HG03571 (cell line): ENCODE measurements around the gene GALNT13.

ENCODE experiments used
- ATAC-seq: cut with Tn5 transposase; IDR thresholded peaks from one replicate; pipeline ENCODE4 v1.9.1; 2021; ENCODE audit not compliant: unreplicated experiment

The GALNT13 gene

DNA sequence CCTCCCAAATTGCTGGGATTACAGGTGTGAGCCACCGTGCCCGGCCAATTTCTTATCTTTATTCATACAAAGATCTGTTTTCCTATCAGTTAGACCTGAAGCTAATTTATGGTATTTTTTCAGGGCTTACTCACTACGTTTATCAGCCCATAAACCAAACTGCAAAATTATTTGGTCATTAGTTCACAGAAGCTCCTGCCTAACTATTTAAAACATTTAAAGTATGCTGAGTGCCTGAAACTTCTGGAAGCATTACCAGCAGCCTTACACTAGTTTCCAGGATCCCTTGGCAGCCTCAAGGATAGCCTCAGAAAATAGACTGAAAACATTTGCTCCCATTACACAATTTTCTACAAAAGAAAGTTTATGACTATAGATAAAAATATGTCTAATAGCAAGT lies 68.8 kb downstream of the GALNT13 start:
- no peak for ATAC-seq

DNA sequence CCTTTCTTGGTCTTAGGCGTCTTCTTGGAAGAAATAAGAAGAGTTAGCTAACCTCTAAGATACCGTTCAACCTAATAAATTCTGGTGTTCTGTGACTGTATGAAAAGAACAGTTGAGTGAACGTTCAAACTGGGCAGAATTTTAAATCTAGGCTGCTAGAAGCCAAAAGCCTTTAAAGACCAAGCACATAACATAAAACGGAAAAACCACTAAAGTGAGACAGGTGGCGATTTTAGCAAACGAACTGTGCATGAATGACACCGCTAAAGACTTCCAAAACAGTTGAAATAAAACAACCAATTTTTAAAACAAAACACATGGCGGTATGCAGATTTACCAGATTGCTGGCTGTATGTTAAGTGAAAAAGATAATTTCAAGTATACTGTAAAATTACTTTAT lies 73.1 kb downstream of the GALNT13 start:
- ATAC-seq = no peak

DNA sequence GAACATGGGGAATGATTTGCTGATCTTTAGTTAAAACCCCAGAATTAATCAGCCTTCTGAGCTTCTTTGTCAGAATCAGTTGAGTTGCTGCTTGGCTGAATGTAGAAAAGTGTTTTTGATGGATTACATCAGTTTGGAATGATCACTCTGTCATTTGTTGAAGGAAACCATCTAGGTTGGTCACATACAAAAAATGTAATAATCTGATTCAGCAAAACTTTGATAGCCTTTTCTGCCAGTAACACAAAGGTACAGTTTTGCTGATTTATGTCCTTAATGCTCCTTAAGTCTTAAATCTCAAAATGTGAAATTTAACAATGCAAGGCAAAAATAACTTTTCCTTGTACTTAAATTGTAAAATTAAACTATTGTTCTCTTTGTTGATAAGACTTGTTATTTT lies 74.3 kb downstream of the GALNT13 start:
- ATAC-seq = no peak

DNA sequence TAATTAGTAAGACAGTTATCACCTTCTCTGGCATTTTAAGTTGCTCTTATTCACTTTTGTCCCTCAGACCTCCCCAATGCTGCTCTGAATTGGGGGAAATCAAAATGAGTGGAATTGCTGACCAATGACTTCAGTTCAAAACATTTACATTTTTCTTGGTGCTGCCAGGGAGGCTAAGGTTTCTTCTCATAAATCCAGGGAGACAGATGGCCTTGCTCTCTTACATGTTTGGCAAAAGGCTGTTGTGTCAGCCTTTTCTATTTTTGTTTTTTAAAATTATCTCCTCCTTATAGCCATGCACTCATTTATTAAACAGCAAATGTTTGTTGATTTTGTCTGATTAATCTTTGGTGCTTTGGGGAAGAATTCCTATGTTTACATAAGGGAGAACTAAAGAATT lies 82.0 kb downstream of the GALNT13 start:
- ATAC-seq = no peak

DNA sequence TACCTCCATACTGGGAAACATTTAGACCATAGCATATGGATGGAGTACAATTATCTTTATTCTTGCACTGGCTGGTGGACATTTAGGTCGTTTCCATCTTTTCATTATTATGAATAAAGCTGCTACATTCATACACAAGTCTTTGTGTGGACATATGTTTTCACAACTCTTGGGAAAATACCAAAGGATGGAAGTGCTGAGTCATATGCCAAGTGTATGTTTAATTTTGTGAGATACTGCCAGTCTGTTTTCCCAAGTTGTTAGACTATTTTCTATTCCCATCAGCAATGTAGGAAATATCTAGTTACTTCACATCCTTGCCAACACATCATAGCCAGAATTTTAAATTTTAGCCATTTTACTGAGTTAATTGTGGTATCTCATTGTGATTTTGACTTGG lies 91.5 kb downstream of the GALNT13 start:
- no peak for ATAC-seq

DNA sequence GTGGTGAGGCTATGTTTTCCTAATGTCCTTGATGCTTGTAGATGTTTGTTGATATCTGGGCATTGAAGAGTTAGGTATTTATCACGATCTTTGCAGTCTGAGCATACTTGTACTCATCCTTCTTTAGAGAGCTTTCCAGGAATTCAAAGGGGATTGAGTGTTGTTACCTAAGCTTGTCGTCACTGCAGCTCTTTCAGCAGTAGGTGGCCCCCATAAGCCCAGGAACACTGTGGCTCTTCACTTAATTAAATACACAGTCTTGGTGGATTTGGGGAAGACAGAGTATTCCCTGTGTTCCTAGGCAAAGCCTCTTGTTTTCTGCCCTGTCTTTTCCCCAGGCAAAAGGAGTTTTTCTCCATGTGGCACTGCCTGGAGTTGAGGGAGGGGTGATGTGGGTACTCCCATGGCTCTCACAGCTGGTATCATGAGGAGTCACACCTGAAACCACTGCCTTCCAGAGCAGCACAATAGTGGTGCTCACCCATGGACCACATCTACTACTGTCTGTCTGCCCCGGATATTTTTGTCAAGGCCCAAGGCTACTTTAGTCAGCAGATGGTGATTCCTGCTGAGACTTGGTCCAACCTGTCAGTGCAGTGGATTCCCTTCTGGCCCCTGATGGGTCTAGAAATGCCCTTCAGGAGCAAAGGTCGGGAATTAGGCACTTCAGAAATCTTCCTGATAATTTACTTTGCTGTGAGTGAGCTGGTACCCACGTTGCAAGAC lies 95.7 kb downstream of the GALNT13 start:
- no peak for ATAC-seq

DNA sequence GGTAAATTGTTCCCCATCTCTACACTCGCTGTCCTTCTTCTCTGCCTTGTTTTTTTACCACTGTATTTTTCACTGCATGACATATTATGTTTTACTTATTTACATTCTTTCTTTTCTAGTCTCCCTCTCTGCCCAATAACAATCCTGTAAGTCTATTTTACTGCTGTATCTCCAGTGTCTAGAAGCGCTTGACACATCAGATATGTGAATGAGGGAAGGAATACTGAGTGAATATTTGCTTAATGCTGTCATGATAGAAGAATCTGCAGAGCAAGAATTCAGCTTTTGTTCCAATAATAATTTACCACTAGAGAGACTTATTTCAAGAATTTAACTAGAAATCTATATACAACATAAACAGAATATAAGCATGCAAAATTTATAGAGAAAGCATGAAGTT lies 99.5 kb downstream of the GALNT13 start:
- ATAC-seq = no peak

DNA sequence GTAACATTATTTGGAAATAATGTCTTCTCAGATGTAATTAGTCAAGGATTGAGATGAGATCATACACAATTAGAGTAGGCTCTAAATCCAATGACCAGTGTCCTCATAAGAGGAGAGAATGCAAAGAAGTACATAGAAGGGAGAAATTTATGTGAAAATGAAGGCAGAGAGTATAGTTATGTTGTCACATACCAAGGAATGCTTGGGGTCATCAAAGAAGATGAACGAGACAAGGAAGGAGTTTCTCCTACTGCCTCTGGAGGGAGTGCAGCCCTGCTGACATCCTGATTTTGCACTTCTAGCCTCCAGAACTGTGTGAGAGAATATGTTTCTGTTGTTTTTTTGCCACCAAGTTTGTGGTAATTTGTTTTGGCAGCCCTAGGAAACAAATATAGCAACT lies 100.1 kb downstream of the GALNT13 start:
- no peak for ATAC-seq

DNA sequence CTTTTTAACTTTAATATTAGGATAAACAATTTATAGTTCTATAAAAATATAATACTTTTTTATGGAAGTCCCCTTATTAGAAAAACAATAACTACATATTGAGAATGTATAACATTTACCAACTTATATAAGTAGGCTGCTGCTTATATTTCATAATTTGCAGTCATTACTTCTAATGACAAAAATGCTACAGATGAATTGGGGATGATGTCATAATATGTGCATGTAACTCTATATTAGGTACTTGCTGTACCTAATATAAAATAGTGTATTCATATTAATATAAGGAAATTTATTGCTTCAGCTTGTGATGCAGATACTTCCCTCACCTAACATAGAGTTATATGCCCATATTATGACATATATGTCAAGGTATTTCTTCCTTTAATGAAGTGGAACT lies 100.7 kb downstream of the GALNT13 start:
- no peak for ATAC-seq

DNA sequence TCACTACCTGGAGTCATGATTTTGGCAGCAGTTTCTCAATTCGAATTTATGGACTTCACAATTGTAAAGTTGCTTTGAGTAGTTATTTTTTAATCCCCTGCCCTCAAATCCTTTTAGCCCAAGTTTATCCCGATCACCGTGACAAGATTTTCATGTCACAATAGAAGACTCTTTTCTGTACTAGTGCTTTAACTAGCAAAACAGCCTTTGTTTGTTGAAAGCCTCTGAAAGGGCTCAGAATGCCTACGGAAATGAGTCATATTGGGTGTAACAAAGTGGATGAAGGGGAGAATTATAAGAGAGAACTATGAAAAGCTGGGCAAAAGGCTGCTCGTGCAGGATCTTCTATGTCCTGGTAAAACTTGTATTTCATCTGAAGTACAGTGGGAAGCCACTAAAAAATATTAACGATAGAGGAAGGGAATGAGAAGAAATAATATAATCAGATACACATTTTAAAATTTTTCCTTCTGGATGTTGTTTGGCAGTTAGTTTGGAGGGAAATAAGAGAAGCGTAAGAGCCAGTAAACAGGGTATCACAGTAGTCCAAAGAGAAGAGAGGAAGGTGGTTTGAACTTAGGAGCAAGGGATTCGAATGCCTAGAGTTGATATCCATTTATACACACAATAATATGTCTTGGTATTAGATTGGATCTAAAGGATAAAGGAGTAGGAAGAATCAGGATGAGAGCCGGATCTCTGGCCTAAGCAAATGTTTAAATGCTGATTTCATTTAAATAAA lies 114.9 kb downstream of the GALNT13 start:
- ATAC-seq = no peak

DNA sequence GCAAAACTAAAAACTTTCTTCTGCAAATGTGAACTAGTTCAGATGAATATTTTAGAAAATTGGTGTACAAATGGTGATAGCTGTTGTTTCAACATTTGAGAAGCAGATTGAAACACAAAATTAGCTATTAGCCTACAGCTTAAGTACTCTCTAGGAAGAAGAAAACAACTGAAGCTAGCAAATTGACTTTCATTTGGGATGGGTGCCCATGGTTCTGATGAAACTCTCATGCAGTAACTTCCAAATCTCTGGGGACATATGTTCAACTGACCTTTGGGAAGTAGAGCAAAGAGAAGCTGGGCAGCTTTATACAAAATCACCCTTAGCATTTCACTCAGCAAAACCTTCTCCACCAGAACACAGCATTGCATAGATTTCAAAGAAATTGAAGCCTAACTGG lies 119.0 kb downstream of the GALNT13 start:
- ATAC-seq = no peak

DNA sequence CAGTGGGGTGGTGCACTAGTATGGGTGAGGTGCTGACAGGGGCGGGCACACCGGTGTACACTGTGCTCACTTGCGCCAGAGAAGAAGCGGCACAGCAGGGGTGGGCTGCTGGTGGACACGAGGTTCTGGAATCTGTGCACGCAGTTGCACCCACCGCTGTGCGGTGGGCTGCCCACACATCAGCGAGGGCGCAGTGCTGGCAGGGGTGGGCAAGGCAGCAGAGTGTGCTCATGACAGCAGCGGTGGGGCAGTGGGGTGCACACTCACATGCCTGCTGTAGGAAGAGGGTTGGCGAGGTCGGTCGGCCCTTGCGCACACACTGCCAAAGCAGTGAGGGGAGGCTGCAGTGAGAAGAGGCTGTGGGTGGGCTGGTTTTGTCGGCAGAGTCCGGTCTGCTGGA lies 141.8 kb downstream of the GALNT13 start:
- ATAC-seq = no peak

DNA sequence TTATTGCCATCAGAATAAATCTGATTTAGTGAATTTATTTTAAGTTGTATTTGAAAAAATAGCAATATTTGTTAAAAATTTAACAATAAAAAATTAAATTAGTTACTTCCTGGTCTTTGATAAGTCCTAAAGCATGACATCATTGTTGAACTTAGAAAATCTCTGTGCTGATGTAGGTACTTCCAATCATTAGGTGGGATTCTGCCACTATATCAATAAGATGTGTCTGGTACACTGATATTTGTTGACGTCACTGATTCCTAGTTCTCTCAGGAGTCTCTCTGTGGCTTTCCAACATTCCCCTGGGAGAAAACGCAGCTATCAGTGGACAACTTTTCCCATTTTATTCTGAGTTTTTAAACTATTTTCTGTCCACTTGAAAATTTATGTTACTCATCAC lies 143.5 kb downstream of the GALNT13 start:
- no peak for ATAC-seq

DNA sequence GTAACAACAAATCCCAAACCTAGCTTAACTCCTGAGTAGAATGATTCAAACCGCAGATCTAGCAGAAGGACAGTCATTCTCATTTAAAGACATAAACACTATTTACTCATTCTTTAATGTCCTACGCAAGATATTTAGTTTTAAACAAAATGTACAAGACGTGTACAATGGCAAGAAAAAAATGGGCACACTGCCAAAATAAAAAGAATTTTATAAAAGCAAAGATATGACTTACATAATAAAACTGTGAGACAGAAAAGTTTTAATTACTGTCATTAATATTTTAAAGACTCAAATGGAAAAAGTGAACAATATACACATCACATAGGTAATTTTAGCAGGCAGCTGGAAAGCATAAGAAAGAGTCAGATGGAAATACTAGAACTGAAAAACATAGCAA lies 157.8 kb downstream of the GALNT13 start:
- ATAC-seq = no peak

DNA sequence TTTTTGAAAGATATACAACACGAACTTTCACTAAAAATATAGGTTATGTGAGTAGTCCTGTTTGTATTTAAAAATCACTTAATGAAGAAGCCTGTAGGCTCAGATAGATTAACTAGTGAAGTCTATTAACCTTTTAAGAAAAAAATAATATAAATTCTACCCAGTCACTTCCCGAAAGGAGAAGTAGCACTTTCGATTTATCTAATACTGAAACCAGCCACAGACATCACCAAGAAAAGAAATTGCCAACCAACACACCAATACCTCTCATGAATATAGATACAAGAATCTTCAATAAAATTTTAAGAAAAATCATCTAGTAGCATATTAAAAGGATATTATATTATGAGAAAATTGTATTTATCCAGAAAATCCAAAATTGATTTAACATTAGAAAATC lies 160.5 kb downstream of the GALNT13 start:
- no peak for ATAC-seq

DNA sequence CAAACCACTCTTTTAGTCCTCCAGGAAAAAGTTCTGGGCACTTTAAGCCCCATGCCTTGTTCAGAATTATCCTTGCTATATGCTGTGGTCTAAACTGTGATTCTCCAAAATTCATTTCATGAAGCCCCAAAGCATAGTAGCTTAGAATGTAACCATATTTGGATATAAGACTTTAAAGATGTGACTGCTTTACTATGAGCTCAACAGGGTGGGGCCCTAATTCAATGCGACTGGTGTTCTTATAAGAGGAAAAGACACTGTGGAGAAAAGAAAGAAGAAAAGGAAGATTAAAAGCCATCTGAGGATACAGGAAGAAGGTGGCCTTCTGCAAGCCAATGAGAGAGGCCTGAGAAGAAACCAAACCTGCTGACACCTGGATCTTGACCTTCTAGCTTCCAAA lies 174.8 kb downstream of the GALNT13 start:
- no peak for ATAC-seq

DNA sequence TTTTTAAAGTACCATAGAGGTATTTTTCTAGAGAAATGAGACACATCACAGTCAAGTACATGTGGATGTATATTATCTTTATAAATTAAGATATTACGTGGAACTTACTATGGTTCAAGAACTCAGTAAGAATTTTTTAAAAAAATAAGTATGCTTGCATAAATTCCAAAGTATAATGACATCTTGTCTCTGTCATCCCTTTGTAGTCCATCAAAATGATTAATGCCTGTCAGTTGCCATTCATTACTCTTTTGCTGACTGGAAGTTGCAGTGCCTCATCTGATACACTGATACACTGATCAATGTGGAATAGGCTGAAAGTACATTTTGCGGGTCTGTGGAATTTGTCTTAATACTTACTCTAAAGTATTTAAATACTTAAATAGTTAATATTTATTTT lies 177.2 kb downstream of the GALNT13 start:
- ATAC-seq = no peak

DNA sequence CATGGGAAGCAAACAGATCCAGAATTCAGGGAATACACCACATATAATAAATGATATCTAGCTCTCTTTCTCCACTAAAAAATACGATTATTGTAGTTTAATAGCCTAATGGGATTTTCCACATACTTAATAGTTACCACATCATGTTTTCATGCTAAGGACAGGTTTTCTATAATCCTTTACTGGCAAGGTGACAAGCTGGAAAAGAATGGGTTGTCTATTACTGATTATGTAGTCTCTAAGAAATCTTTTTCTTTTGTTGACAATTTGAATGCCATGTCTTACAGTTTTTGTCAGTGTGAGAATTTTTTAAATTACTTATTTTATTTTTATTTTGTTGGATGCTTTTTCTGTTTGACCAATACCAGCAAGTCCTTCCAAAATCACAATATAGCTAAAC lies 177.8 kb downstream of the GALNT13 start:
- no peak for ATAC-seq

DNA sequence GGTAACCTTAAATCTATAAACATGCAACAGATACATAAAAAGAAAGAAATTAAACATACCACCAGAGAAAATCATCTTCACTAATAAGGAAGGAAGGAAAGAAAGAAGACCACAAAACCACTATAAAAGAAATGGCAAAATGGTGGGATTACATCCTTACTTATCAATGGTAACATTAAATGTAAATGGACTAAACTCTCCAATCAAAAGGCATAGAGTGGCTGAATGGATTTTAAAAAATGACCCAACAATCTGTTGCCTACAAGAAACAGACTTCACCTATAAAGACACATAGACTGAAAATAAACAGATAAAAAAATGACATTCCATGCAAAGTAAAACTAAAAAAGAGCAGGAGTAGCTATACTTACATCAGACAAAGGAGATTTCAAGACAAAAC lies 195.4 kb downstream of the GALNT13 start:
- no peak for ATAC-seq

DNA sequence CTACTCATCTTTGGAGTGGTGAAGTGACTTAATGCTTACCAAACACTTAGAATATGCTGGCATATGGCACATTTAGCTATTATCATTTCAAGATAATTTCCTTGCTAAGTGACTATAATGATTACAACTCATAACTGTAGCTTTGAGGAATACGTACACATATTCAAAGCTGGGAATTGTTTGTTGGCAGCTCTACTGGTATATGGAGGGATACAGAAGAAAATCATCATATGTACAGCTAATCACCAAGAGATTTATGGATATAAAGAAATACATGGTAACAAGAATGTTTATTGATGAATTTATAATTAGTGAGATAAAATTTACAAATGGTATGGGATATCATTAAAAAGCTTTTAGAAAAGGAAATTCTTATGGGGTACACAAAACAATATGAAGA lies 207.2 kb downstream of the GALNT13 start:
- ATAC-seq = no peak

DNA sequence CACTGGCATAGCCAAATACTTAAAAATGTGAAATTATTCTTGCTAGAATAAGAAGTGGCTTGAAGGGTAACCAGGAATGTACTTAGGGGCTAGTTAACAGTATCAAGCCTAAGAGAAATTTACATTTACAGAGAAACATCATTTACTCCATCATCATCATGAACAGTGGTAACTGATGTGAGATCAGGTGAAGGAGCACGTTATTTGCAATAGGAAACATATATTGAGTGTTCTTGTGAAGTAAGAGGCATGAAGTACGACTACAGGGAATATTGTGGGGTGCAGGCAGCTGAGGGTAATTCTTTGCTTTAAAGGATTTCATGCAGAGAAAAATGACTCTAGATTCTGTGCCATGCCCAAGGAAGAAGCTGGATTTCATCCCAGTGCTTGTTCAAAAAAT lies 220.8 kb downstream of the GALNT13 start:
- ATAC-seq = no peak

DNA sequence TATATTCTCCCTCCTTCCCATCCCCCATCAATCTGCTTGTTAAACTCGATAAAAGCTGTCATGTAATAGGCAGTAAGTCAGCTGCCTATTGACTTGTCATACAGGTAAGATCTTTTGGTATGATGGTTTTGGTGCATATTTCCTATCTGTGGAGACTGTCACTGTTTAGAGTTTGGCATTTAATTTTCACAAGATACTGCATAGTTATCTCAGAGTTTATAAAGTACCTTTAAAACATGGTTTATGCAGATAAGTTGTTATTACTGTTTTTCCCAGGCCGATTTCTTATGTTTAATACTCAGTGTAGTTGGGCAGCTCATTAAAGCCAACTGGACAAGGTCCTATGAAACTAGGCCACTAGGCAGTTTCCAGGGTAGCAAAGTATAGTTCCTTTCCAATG lies 222.1 kb downstream of the GALNT13 start:
- ATAC-seq = no peak
